GM23248 (cell line): Measurements from ENCODE around the gene GMPPA. TPM values are rescaled to one million over a fixed set of nuclear protein-coding genes. Genes with fewer than 3 reads are reported as not detected.

Experiments used
- DNase-seq: peaks from one replicate; pipeline ENCODE4 v3.0.0-alpha.2; 2015
- H2AFZ ChIP-seq: fragments of 200-600 bp; sonication (generic); 2 replicates; pipeline ENCODE4 v1.6.1; 2016; ENCODE audit warnings: antibody characterized with exemption
- H3F3A ChIP-seq: fragments of 200-600 bp; sonication (generic); 2 replicates; pipeline ENCODE4 v1.6.1; 2016; ENCODE audit warnings: mild to moderate bottlenecking, antibody characterized with exemption, mixed run types; ENCODE audit not compliant: insufficient read depth
- H3K27ac ChIP-seq: fragments of 200-600 bp; sonication (generic); 2 replicates; pipeline ENCODE4 v1.5.1; 2016; ENCODE audit warnings: mild to moderate bottlenecking
- H3K27me3 ChIP-seq: fragments of 200-600 bp; sonication (generic); replicated peaks from 2 replicates; pipeline ENCODE4 v1.6.1; 2016; ENCODE audit warnings: mild to moderate bottlenecking; ENCODE audit not compliant: insufficient read depth
- H3K36me3 ChIP-seq: fragments of 200-600 bp; sonication (generic); 2 replicates; pipeline ENCODE4 v1.6.1; 2016; ENCODE audit warnings: low read depth, mild to moderate bottlenecking
- H3K4me1 ChIP-seq: fragments of 200-600 bp; sonication (generic); 2 replicates; pipeline ENCODE4 v1.6.1; 2016; ENCODE audit warnings: mild to moderate bottlenecking; ENCODE audit not compliant: insufficient read depth
- H3K4me2 ChIP-seq: fragments of 200-600 bp; sonication (generic); one replicate; pipeline ENCODE4 v1.6.1; 2016; ENCODE audit warnings: mild to moderate bottlenecking; ENCODE audit not compliant: unreplicated experiment
- H3K4me3 ChIP-seq: fragments of 200-600 bp; sonication (generic); 2 replicates; pipeline ENCODE4 v1.5.1; 2016; ENCODE audit warnings: mild to moderate bottlenecking
- H3K79me2 ChIP-seq: fragments of 200-600 bp; sonication (generic); 2 replicates; pipeline ENCODE4 v1.6.1; 2016; ENCODE audit warnings: mild to moderate bottlenecking; ENCODE audit not compliant: insufficient read depth
- H3K9ac ChIP-seq: fragments of 200-600 bp; sonication (generic); 2 replicates; pipeline ENCODE4 v1.6.1; 2016; ENCODE audit warnings: mild to moderate bottlenecking
- H3K9me2 ChIP-seq: fragments of 200-600 bp; sonication (generic); 2 replicates; pipeline ENCODE4 v1.6.1; 2016; ENCODE audit warnings: mixed run types, mild to moderate bottlenecking, moderate library complexity; ENCODE audit not compliant: insufficient read depth
- H3K9me3 ChIP-seq: fragments of 200-600 bp; sonication (generic); one replicate; pipeline ENCODE4 v1.6.1; 2017; ENCODE audit warnings: low read depth
- H4K20me1 ChIP-seq: fragments of 200-600 bp; sonication (generic); 2 replicates; pipeline ENCODE4 v1.6.0; 2016; ENCODE audit not compliant: insufficient read depth
- EZH2 ChIP-seq: fragments of 200-600 bp; sonication (generic); IDR thresholded peaks from 2 replicates; pipeline ENCODE4 v1.6.1; 2018; ENCODE audit warnings: antibody characterized with exemption, mild to moderate bottlenecking; ENCODE audit not compliant: insufficient read depth, poor library complexity, severe bottlenecking
- EZH2phosphoT487 ChIP-seq: fragments of 200-600 bp; sonication (generic); IDR thresholded peaks from 2 replicates; pipeline ENCODE4 v1.6.1; 2018; ENCODE audit warnings: antibody characterized with exemption, moderate library complexity, mild to moderate bottlenecking, low read depth; ENCODE audit not compliant: insufficient read depth
- WGBS, 2 experiments: methylation state at CpG; one replicate each; pipeline ENCODE4 v1.1.6; 2015 to 2017; ENCODE audit warnings: low lambda C conversion rate in 2 of 2, low coverage in 1 of 2; ENCODE audit errors: missing lambda C conversion rate in 2 of 2; 5-methylcytosine and 5-hydroxymethylcytosine counted together
- in situ Hi-C: fragments of 300-500 bp; cut with MboI; formaldehyde crosslinking; loops from 2 replicates; pipeline ENCODE4 v1.15.0; 2020
- polyA plus RNA-seq: library from polyadenylated mRNA; unstranded; fragments of >200 nt; fragmentation: Nextera tagmentation; extraction: Ambion mirVana; gene quantifications from 2 replicates; pipeline ENCODE4 v1.2.1, GENCODE V29; 2016
- total RNA-seq: library from RNA; depleted of rRNA; stranded (reverse); fragments of >200 nt; shearing (Covaris generic); gene quantifications from 2 replicates; pipeline ENCODE4 v1.2.3, GENCODE V29; 2014

The GMPPA gene
- total and polyA plus RNA-seq, 2 experiments from 2014 or later, result 60.6 to 65.6 TPM

- H3K9ac ChIP-seq, result no peak overlapping the region
- no peaks in the 10 kb centered on the region for H4K20me1 ChIP-seq
- peak overlapping the region; percentile 80 for H3K4me2 ChIP-seq
- H3K9me3 ChIP-seq, result no peaks in the 10 kb centered on the region
- peaks cover 5% of the 10 kb centered on the region; the same call in 1 of the 2 replicates for H3F3A ChIP-seq
- in situ Hi-C loops, result no loop called here
- H3K27me3 ChIP-seq, result no peaks in the 10 kb centered on the region
- H3K79me2 ChIP-seq, result no peaks in the 10 kb centered on the region
- no peaks in the 10 kb centered on the region for H3K9me2 ChIP-seq
- peaks cover 19% of the 10 kb centered on the region for H3K4me1 ChIP-seq
- TF ChIP-seq EZH2 (no peak), EZH2phosphoT487 (no peak)
- H2AFZ ChIP-seq, result no peak overlapping the region
- DNase-seq, result no peak
- no peaks in the 10 kb centered on the region for H3K36me3 ChIP-seq
- WGBS, 2 experiments, result 72 to 86% methylated on average over 5 to 8 of the region's 8 CpGs
- no peak overlapping the region for H3K27ac ChIP-seq
- H3K4me3 ChIP-seq, result no peak overlapping the region
Measured at GRCh38 chr2:219520079-219520478, 21.4 kb downstream of the GMPPA start.

GRCh38 chr2:219521066-219521880, 22.6 kb downstream of the GMPPA start:
- peaks cover 5% of the 10 kb centered on the region; the same call in 1 of the 2 replicates for H3F3A ChIP-seq
- H3K27ac ChIP-seq, result peak overlapping the region; percentile 70
- in situ Hi-C loops, result no loop called here
- peaks cover 19% of the 10 kb centered on the region for H3K4me1 ChIP-seq
- H2AFZ ChIP-seq, result peak overlapping the region; percentile 53
- DNase-seq, result peak; percentile 84
- peak overlapping the region; percentile 60 for H3K9ac ChIP-seq
- peak overlapping the region; percentile 41 for H3K4me3 ChIP-seq
- no peaks in the 10 kb centered on the region for H4K20me1 ChIP-seq
- H3K79me2 ChIP-seq, result no peaks in the 10 kb centered on the region
- no peaks in the 10 kb centered on the region for H3K9me2 ChIP-seq
- H3K4me2 ChIP-seq, result peak overlapping the region; percentile 80
- no peaks in the 10 kb centered on the region for H3K36me3 ChIP-seq
- H3K27me3 ChIP-seq, result no peaks in the 10 kb centered on the region
- no peak for TF ChIP-seq EZH2phosphoT487
- TF ChIP-seq EZH2, result no peak
- no peaks in the 10 kb centered on the region for H3K9me3 ChIP-seq
- 18% methylated on average over 14 of the region's 14 CpGs for WGBS, 2 experiments

GRCh38 chr2:219522111-219523030, 23.7 kb downstream of the GMPPA start:
- TF ChIP-seq EZH2 (no peak), EZH2phosphoT487 (no peak)
- peak; percentile 94 for DNase-seq
- Histone ChIP-seq H3K4me1 (peaks cover 19% of the 10 kb centered on the region), H3K9me2 (no peaks in the 10 kb centered on the region), H3K4me2 (peak overlapping the region; percentile 80), H3K79me2 (no peaks in the 10 kb centered on the region), H2AFZ (peak overlapping the region; percentile 74), H4K20me1 (no peaks in the 10 kb centered on the region), H3K9me3 (no peaks in the 10 kb centered on the region), H3K36me3 (no peaks in the 10 kb centered on the region), H3K4me3 (peak overlapping the region; percentile 56), H3K27me3 (0 out of 2 replicates have a peak, but pooled peaks cover under 1% of the 10 kb centered on the region), H3F3A (peaks cover 5% of the 10 kb centered on the region; the same call in 1 of the 2 replicates), H3K9ac (peak overlapping the region; percentile 60), H3K27ac (peak overlapping the region; percentile 70)
- in situ Hi-C loops, result no loop called here
- WGBS, 2 experiments, result 2 to 3% methylated on average over 34 to 64 of the region's 70 CpGs

- Histone ChIP-seq H3K27ac (no peak overlapping the region), H3F3A (peaks cover 5% of the 10 kb centered on the region; the same call in 1 of the 2 replicates), H3K79me2 (no peaks in the 10 kb centered on the region), H3K27me3 (peaks cover 6% of the 10 kb centered on the region; the same call in 1 of the 2 replicates), H4K20me1 (no peaks in the 10 kb centered on the region), H3K9me3 (no peaks in the 10 kb centered on the region), H3K9me2 (no peaks in the 10 kb centered on the region), H3K36me3 (no peaks in the 10 kb centered on the region), H3K4me2 (peak overlapping the region; percentile 42), H3K9ac (peak overlapping the region; percentile 60), H3K4me1 (peaks cover 19% of the 10 kb centered on the region), H2AFZ (peak overlapping the region; percentile 74), H3K4me3 (peak overlapping the region; percentile 56)
- WGBS, 2 experiments, result 56 to 63% methylated on average over 17 to 24 of the region's 24 CpGs
- TF ChIP-seq EZH2 (no peak), EZH2phosphoT487 (no peak)
- DNase-seq, result no peak
- in situ Hi-C loops, result no loop called here
Measured at GRCh38 chr2:219523031-219523671, 24.5 kb downstream of the GMPPA start.
